HG02884 (cell line): Measurements from ENCODE around the gene OR52N5.

Experiments
- ATAC-seq: cut with Tn5 transposase; IDR thresholded peaks from one replicate; pipeline ENCODE4 v1.9.1; 2021; ENCODE audit warnings: mild to moderate bottlenecking, moderate library complexity; ENCODE audit not compliant: unreplicated experiment

Gene OR52N5

GRCh38 chr11:5783255-5783654 lies at the start of gene OR52N5:
TSS of gene OR52N5 (minus strand) at chr11:5783355. CDS start at chr11:5778634, 4,721 bp downstream.
- ATAC-seq = no peak

- no peak for ATAC-seq
These were observed 48.2 kb upstream of the OR52N5 start for GRCh38 chr11:5831196-5831829.

GRCh38 chr11:5818245-5818886 lies 35.2 kb upstream of the OR52N5 start:
- ATAC-seq = no peak

GRCh38 chr11:5815534-5815933 lies 32.4 kb upstream of the OR52N5 start:
- no peak for ATAC-seq

GRCh38 chr11:5809905-5810795 lies 27.0 kb upstream of the OR52N5 start:
- ATAC-seq = no peak

- peak; percentile 14 for ATAC-seq
These were observed 26.0 kb upstream of the OR52N5 start for GRCh38 chr11:5809122-5809519.

- peak; percentile 93 for ATAC-seq
These were observed 25.5 kb upstream of the OR52N5 start, which contains the start of gene OR52N2 for GRCh38 chr11:5808500-5809121. TSS of gene OR52N2 (plus strand) at chr11:5808924. CDS start at chr11:5820336, 11,412 bp downstream.

- no peak for ATAC-seq
These were observed 24.4 kb upstream of the OR52N5 start for GRCh38 chr11:5807580-5807979.

- ATAC-seq = no peak
These were observed 20.8 kb upstream of the OR52N5 start for GRCh38 chr11:5803982-5804381.

GRCh38 chr11:5796541-5796940 lies 13.4 kb upstream of the OR52N5 start:
- ATAC-seq = no peak

GRCh38 chr11:5791165-5791564 lies 8.0 kb upstream of the OR52N5 start, which contains the start of gene OR52N1:
TSS of gene OR52N1 (minus strand) at chr11:5791265. CDS start at chr11:5788816, 2,449 bp downstream.
- no peak for ATAC-seq

- ATAC-seq = no peak
These were observed 16.1 kb downstream of the OR52N5 start for GRCh38 chr11:5767056-5767455.

- ATAC-seq = no peak
These were observed 29.2 kb downstream of the OR52N5 start, which contains the start of gene OR52N4 for GRCh38 chr11:5753943-5754342. TSS of gene OR52N4 (plus strand) at chr11:5754243. CDS start at chr11:5754741, 498 bp downstream.

- no peak for ATAC-seq
These were observed 33.3 kb downstream of the OR52N5 start for GRCh38 chr11:5749836-5750235.

GRCh38 chr11:5746614-5747013 lies 36.5 kb downstream of the OR52N5 start:
- ATAC-seq = no peak

- ATAC-seq = no peak
These were observed 44.7 kb downstream of the OR52N5 start for GRCh38 chr11:5738431-5738830.

- ATAC-seq = no peak
These were observed 45.3 kb downstream of the OR52N5 start for GRCh38 chr11:5737670-5738392.

GRCh38 chr11:5737091-5737490 lies 46.1 kb downstream of the OR52N5 start:
- no peak for ATAC-seq

- ATAC-seq = no peak
These were observed 46.8 kb downstream of the OR52N5 start, which contains the start of gene OR56B1 for GRCh38 chr11:5736396-5736795. TSS of gene OR56B1 (plus strand) at chr11:5736448. CDS start at chr11:5736517, 69 bp downstream.

GRCh38 chr11:5727691-5728090 lies 55.5 kb downstream of the OR52N5 start:
- no peak for ATAC-seq
